Keratinocyte (primary cell): Measurements from ENCODE around the gene KCNJ6. TPM values are rescaled to one million over a fixed set of nuclear protein-coding genes. Genes with fewer than 3 reads are reported as not detected.

Experiments used
- DNase-seq: peaks from one replicate; pipeline ENCODE4 v3.0.0-alpha.2; 2011; ENCODE audit warnings: low read depth, missing footprints, low spot score
- FAIRE-seq: peaks from 2 replicates; lab custom pipeline; 2011; peaks lifted over from hg19 to GRCh38; lab: Jason Lieb, UNC
- H2AFZ ChIP-seq: 2 replicates; pipeline ENCODE4 v1.6.0; 2012; ENCODE audit warnings: low read length, control low read depth, inconsistent platforms; ENCODE audit not compliant: control insufficient read depth
- H3K27ac ChIP-seq: 2 replicates; pipeline ENCODE4 v1.5.1; 2011; ENCODE audit warnings: low read length; ENCODE audit not compliant: control insufficient read depth, insufficient read depth
- H3K27me3 ChIP-seq: 3 replicates; pipeline ENCODE4 v1.6.0; 2011; ENCODE audit warnings: low read length; ENCODE audit not compliant: control insufficient read depth, insufficient read depth; ENCODE audit errors: extremely low read depth
- H3K36me3 ChIP-seq, 2 experiments: 2 replicates in 1 of 2; 3 replicates in 1 of 2; pipeline ENCODE4 v1.5.1; 2011; ENCODE audit warnings: low read length in 2 of 2, mild to moderate bottlenecking in 1 of 2; ENCODE audit not compliant: control insufficient read depth in 2 of 2, insufficient read depth in 2 of 2; ENCODE audit errors: extremely low read depth in 1 of 2
- H3K4me1 ChIP-seq: 3 replicates; pipeline ENCODE4 v1.5.1; 2011; ENCODE audit warnings: low read length; ENCODE audit not compliant: control insufficient read depth, insufficient read depth; ENCODE audit errors: extremely low read depth
- H3K4me2 ChIP-seq: 3 replicates; pipeline ENCODE4 v1.6.0; 2011; ENCODE audit warnings: low read depth, low read length; ENCODE audit not compliant: control insufficient read depth, insufficient read depth; ENCODE audit errors: extremely low read depth
- H3K4me3 ChIP-seq, 3 experiments: fragments of 200-600 bp in 1 of 3; sonication (generic) in 1 of 3; 2 replicates in 2 of 3; 3 replicates in 1 of 3; pipeline ENCODE4 v1.5.1; 2011 to 2016; ENCODE audit warnings: low read length in 3 of 3, mild to moderate bottlenecking in 3 of 3, control low read depth in 2 of 3, inconsistent platforms in 1 of 3, low read depth in 1 of 3, mixed read lengths in 1 of 3, mixed run types in 1 of 3, moderate library complexity in 1 of 3; ENCODE audit not compliant: control insufficient read depth in 2 of 3, insufficient read depth in 2 of 3; ENCODE audit errors: extremely low read depth in 1 of 3
- H3K79me2 ChIP-seq: 2 replicates; pipeline ENCODE4 v1.6.0; 2012; ENCODE audit warnings: low read length; ENCODE audit not compliant: control insufficient read depth, insufficient read depth
- H3K9ac ChIP-seq: 3 replicates; pipeline ENCODE4 v1.6.0; 2011; ENCODE audit warnings: low read length; ENCODE audit not compliant: control insufficient read depth, insufficient read depth; ENCODE audit errors: extremely low read depth
- H3K9me1 ChIP-seq: 3 replicates; pipeline ENCODE4 v1.6.0; 2011; ENCODE audit warnings: low read length; ENCODE audit not compliant: control insufficient read depth, insufficient read depth; ENCODE audit errors: extremely low read depth
- H3K9me3 ChIP-seq: 2 replicates; pipeline ENCODE4 v1.5.1; 2012; ENCODE audit warnings: low read depth, low read length; ENCODE audit not compliant: control insufficient read depth
- H4K20me1 ChIP-seq: 3 replicates; pipeline ENCODE4 v1.6.0; 2011; ENCODE audit warnings: low read length; ENCODE audit not compliant: control insufficient read depth, insufficient read depth; ENCODE audit errors: extremely low read depth
- CTCF ChIP-seq, 3 experiments: IDR thresholded peaks in 1 of 3; conservative IDR thresholded peaks in 1 of 3; optimal IDR thresholded peaks in 1 of 3; 2 replicates in 2 of 3; 3 replicates in 1 of 3; pipeline versions ENCODE3 to v1.5.1; 2011; ENCODE audit warnings: low read length in 3 of 3, mild to moderate bottlenecking in 3 of 3, moderate library complexity in 2 of 3, control low read depth in 1 of 3, inconsistent platforms in 1 of 3; ENCODE audit not compliant: insufficient read depth in 2 of 3; ENCODE audit errors: extremely low read depth in 1 of 3
- EZH2 ChIP-seq: IDR thresholded peaks from one replicate; pipeline ENCODE4 v1.6.1; 2012; ENCODE audit warnings: inconsistent platforms, mild to moderate bottlenecking, low read length, moderate library complexity
- dilution Hi-C: fragments of 300-500 bp; cut with MboI; formaldehyde crosslinking; loops from one replicate; pipeline ENCODE4 v1.7.0; 2020; ENCODE audit warnings: low sequenced_read_pairs; ENCODE audit not compliant: extremely low pct_ligation_motif_present
- polyA plus RNA-seq, 5 experiments: library from polyadenylated mRNA; depleted of rRNA in 3 of 5; stranded (reverse) in 3 of 5; stranded (forward) in 1 of 5; unstranded in 1 of 5; fragments of >200 nt; gene quantifications; 1 replicate in 1 of 5; 2 replicates in 3 of 5; 3 replicates in 1 of 5; pipeline versions ENCODE4 v1.2.1 to v1.2.3, GENCODE V29; 2011 to 2012; ENCODE audit warnings: missing spikeins in 2 of 5, low read depth in 1 of 5, low replicate concordance in 1 of 5

Gene KCNJ6
- polyA plus RNA-seq, 1 donor (not counting 4 experiments of a cell fraction or from before 2014, with no cell fraction given) = not detected

DNA sequence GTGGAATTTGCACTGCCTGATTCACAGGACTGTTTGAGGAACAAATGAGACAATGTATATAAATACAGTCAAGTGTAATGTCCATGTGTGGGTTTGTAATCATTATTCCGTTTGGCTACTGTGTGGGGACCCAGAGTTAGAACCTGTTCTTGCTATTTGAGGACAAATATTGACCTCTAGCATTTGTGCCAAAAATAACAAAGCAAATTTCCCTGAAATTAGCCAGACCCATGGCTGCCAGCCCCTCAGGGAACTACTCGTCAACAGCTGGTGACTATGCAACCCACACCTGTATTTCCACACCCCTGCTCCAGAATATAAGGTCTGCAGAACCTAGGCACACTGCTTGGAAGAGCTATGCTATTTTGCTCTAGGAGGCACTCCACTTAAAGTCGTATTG lies 70.7 kb downstream of the KCNJ6 start:
- TF ChIP-seq CTCF (optimal IDR thresholded peaks at IDR 0.05 in 1 of 3, IDR thresholded peaks at IDR 0.05 in 1 of 3, conservative IDR thresholded peaks at IDR 0.05 in 1 of 3; ENCODE audit: extremely low read depth in 1 of 3, insufficient read depth in 2 of 3, low read length in 3 of 3) (no peak), EZH2 (no peak)
- H4K20me1 ChIP-seq = no peaks in the 10 kb centered on the region
- H3K9me3 ChIP-seq = no peaks in the 10 kb centered on the region
- no peak overlapping the region for H3K9ac ChIP-seq
- peaks cover 12% of the 10 kb centered on the region for H3K4me1 ChIP-seq
- H3K4me2 ChIP-seq = no peak overlapping the region
- H3K36me3 ChIP-seq = no peaks in the 10 kb centered on the region
- H2AFZ ChIP-seq = no peak overlapping the region
- no peaks in the 10 kb centered on the region for H3K9me1 ChIP-seq
- no peak for DNase-seq
- H3K27ac ChIP-seq = no peak overlapping the region
- dilution Hi-C loops = no loop called here
- FAIRE-seq = no peak
- no peaks in the 10 kb centered on the region for H3K79me2 ChIP-seq
- no peaks in the 10 kb centered on the region for H3K27me3 ChIP-seq
- no peak overlapping the region for H3K4me3 ChIP-seq

- no peaks in the 10 kb centered on the region for H3K79me2 ChIP-seq
- no peak for TF ChIP-seq EZH2
- no peak for TF ChIP-seq CTCF (optimal IDR thresholded peaks at IDR 0.05 in 1 of 3, IDR thresholded peaks at IDR 0.05 in 1 of 3, conservative IDR thresholded peaks at IDR 0.05 in 1 of 3; ENCODE audit: extremely low read depth in 1 of 3, insufficient read depth in 2 of 3, low read length in 3 of 3)
- H3K4me2 ChIP-seq = no peak overlapping the region
- dilution Hi-C loops = no loop called here
- no peaks in the 10 kb centered on the region for H3K27me3 ChIP-seq
- H3K9me1 ChIP-seq = no peaks in the 10 kb centered on the region
- no peaks in the 10 kb centered on the region for H3K36me3 ChIP-seq
- no peak overlapping the region for H3K9ac ChIP-seq
- H3K4me3 ChIP-seq = no peak overlapping the region
- no peaks in the 10 kb centered on the region for H3K9me3 ChIP-seq
- no peak overlapping the region for H2AFZ ChIP-seq
- no peaks in the 10 kb centered on the region for H4K20me1 ChIP-seq
- DNase-seq = no peak
- H3K27ac ChIP-seq = no peak overlapping the region
- no peak for FAIRE-seq
- H3K4me1 ChIP-seq = no peaks in the 10 kb centered on the region
These were observed 73.1 kb downstream of the KCNJ6 start for GRCh38 chr21:37843191-37843590.
